ENCODE data around the gene METTL23. TPM values are rescaled to one million over a fixed set of nuclear protein-coding genes. Genes with fewer than 3 reads are reported as not detected.

Gene METTL23
- total RNA-seq, 1 donor from 2014 or later = 31.6 TPM

DNA sequence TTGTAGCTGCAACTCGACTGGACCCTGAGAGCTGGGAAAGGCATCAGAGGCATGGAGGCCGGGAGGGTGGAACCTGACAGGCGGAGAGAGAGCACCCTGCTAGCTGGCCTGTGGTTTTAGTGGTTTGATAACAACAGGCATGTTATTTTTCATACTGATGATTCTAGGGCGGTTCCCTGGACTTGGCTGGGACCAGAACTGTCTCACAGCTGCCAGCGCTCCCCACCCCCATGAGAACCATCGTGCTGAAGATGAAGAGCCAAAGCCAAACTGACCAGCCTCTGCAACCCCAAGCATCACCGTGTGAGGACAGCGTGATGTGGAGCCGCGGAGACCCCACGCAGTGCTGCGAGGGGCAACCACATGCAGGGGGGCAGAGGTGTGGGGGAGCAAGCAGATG is 44.3 kb upstream of the METTL23 start:
- peaks cover 52% of the 10 kb centered on the region for H3K36me3 ChIP-seq
- intact Hi-C loops (cut with DNase I) = no loop called here

DNA sequence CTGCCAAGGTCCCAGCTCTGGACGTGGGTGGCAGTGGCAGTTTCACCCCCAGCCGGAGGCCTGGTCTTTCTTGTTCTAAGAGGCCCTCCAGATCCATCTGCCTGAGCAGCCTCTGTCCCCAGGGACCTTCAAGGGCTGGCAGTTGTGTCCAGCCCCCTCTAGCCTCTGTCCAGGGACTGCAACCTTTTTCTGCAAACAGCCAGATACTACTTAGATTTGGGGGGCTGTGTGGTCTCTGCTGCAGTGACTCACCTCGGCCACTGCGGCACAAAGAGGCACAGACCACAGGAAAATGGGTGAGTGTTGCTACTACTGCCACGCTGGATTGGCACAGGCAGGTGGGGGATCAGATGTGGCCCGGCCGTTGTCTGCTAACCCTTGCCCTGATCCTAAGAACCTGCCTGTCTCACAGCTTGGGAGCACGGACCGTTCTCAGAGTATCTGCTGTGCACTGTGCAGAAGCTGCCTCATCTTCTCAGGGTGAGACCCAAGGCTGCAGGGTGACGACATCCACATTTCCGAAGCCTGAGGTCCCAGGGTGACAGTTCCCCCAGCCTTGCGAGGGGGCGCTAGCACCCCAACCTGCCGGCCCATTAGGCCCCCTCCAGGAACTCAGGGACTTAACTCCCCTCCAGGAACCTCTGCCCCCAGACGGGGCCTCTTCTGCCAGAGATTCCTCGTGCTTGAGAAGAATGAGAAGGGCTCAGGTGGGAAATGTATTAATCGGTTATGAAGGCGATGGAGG is 43.5 kb upstream of the METTL23 start:
- no peaks in the 10 kb centered on the region for H3K27me3 ChIP-seq (ENCODE audit: low read depth)
- ATAC-seq = no peak
- TF ChIP-seq, protein P1, sequence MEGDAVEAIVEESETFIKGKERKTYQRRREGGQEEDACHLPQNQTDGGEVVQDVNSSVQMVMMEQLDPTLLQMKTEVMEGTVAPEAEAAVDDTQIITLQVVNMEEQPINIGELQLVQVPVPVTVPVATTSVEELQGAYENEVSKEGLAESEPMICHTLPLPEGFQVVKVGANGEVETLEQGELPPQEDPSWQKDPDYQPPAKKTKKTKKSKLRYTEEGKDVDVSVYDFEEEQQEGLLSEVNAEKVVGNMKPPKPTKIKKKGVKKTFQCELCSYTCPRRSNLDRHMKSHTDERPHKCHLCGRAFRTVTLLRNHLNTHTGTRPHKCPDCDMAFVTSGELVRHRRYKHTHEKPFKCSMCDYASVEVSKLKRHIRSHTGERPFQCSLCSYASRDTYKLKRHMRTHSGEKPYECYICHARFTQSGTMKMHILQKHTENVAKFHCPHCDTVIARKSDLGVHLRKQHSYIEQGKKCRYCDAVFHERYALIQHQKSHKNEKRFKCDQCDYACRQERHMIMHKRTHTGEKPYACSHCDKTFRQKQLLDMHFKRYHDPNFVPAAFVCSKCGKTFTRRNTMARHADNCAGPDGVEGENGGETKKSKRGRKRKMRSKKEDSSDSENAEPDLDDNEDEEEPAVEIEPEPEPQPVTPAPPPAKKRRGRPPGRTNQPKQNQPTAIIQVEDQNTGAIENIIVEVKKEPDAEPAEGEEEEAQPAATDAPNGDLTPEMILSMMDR (IDR thresholded peaks at IDR 0.05) = no peak
- H3K9me3 ChIP-seq = no peaks in the 10 kb centered on the region
- no peak overlapping the region for H3K27ac ChIP-seq
- intact Hi-C loops (cut with DNase I) = no loop called here
- DNase-seq = no peak
- H3K4me1 ChIP-seq = peaks cover 29% of the 10 kb centered on the region
- H3K36me3 ChIP-seq = peaks cover 46% of the 10 kb centered on the region
- no peak overlapping the region for H3K4me3 ChIP-seq

More for the DNA sequence above, 44.3 kb upstream of the METTL23 start:
- TF ChIP-seq, protein P1 (IDR thresholded peaks at IDR 0.05) = no peak
- no peak for DNase-seq
- H3K27me3 ChIP-seq (ENCODE audit: low read depth) = no peaks in the 10 kb centered on the region
- no peak for ATAC-seq
- H3K4me3 ChIP-seq = no peak overlapping the region
- no peaks in the 10 kb centered on the region for H3K9me3 ChIP-seq
- no peak overlapping the region for H3K27ac ChIP-seq
- peaks cover 22% of the 10 kb centered on the region for H3K4me1 ChIP-seq

- ATAC-seq = no peak
- Histone ChIP-seq H3K9me3 (no peaks in the 10 kb centered on the region), H3K27me3 (ENCODE audit: low read depth) (no peaks in the 10 kb centered on the region), H3K27ac (no peak overlapping the region), H3K4me1 (peaks cover 38% of the 10 kb centered on the region), H3K36me3 (peaks cover 41% of the 10 kb centered on the region), H3K4me3 (no peak overlapping the region)
- TF ChIP-seq, protein P1 (IDR thresholded peaks at IDR 0.05) = no peak
- intact Hi-C loops (cut with DNase I) = no loop called here
- no peak for DNase-seq
Observed at GRCh38 chr17:76683921-76684745, 42.5 kb upstream of the METTL23 start.

DNA sequence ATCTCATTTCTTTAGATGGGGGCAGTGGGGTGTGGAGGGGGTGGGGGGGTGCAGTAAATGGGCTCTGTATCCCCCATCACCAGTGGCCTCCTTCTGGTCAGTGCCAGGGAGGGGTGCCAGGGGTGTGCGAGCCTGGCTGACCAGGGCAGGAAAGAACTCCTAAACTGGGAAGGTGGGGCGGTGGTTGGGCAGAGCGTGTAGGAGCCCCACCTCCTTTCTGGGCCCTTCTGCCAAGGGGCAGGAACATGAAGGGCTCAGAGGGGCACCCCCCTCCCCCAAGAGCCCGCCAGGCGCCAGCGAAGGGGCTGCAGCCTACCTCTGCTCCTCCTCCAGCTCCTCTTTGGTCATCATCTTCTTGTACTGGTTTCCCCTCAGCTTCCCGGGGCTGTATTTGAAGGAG is 41.9 kb upstream of the METTL23 start:
- Histone ChIP-seq H3K27me3 (ENCODE audit: low read depth) (no peaks in the 10 kb centered on the region), H3K27ac (no peak overlapping the region), H3K36me3 (peaks cover 40% of the 10 kb centered on the region), H3K4me1 (peaks cover 44% of the 10 kb centered on the region), H3K9me3 (no peaks in the 10 kb centered on the region), H3K4me3 (no peak overlapping the region)
- ATAC-seq (no peak), DNase-seq (no peak)
- intact Hi-C loops (cut with DNase I) = no loop called here
- TF ChIP-seq, protein P1 (IDR thresholded peaks at IDR 0.05) = no peak

DNA sequence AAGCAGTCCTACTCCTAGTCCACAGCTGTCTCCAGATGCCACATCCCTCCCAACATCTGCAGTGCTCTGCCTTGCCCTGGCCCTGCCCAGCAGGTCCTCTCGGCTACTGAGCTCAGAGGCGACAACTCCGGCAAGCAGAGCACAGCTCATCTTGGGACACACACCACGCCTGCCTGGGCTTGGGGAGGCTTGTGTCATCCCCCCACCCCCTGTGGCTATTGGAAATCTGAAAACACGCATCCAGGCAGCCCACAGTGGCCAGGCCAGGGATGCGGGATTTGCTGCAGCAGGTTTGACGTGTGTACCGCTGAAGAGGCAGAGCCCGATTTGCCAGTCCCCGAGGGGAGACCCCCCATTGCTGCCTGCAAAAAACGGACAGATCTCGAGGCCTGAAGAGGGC is 41.3 kb upstream of the METTL23 start:
- Histone ChIP-seq H3K9me3 (no peaks in the 10 kb centered on the region), H3K36me3 (peaks cover 39% of the 10 kb centered on the region), H3K4me3 (no peak overlapping the region), H3K27me3 (ENCODE audit: low read depth) (no peaks in the 10 kb centered on the region), H3K4me1 (peaks cover 47% of the 10 kb centered on the region), H3K27ac (no peak overlapping the region)
- intact Hi-C loops (cut with DNase I) = no loop called here
- ATAC-seq (no peak), DNase-seq (no peak)
- TF ChIP-seq, protein P1 (IDR thresholded peaks at IDR 0.05) = no peak
